ENCODE data around the gene SEC14L5.

GRCh38 chr16:4908854-4909401 lies 49.2 kb upstream of the SEC14L5 start:
- TF ChIP-seq EZH2 (IDR thresholded peaks at IDR 0.05): no peak
- no peak for TF ChIP-seq CTCF (IDR thresholded peaks at IDR 0.05)

Measured in neural progenitor cell (in vitro differentiated cells).